Measurements from ENCODE around the gene OBP2A. TPM values are rescaled to one million over a fixed set of nuclear protein-coding genes. Genes with fewer than 3 reads are reported as not detected.

OBP2A gene
- polyA plus RNA-seq, 3 donors: not detected

- WGBS (ENCODE audit: insufficient coverage): no CpG with 5 or more reads among the region's 2 CpGs
- H3K9me3 Mint-ChIP-seq: peaks cover 0 to 22% (median 11%) of the 10 kb centered on the region in 7 donors
- no peak for TF ChIP-seq CTCF (IDR thresholded peaks at IDR 0.05)
- H3K27me3 ChIP-seq (ENCODE audit: control insufficient read depth in 2 of 2, insufficient read depth in 2 of 2, low read length in 2 of 2): no peaks in the 10 kb centered on the region
- no peak for DNase-seq
- H3K4me1 Mint-ChIP-seq: peaks cover 7% of the 10 kb centered on the region
- H3K4me3 Mint-ChIP-seq: no peak overlapping the region
- no peaks in the 10 kb centered on the region for H3K79me2 ChIP-seq (ENCODE audit: insufficient read depth, low read length)
- peaks cover 0 to 6% of the 10 kb centered on the region in 2 donors for H3K9me3 ChIP-seq (replicated peaks in 1 of 2; ENCODE audit: control insufficient read depth in 1 of 2, insufficient read depth in 1 of 2, low read length in 2 of 2)
- H2AFZ ChIP-seq (ENCODE audit: insufficient read depth, low read depth, low read length, poor library complexity, severe bottlenecking): no peak overlapping the region
- H3K27ac Mint-ChIP-seq: no peak overlapping the region
- H3K36me3 Mint-ChIP-seq: peaks cover 6 to 9% of the 10 kb centered on the region in 2 donors
- H3K9ac ChIP-seq (ENCODE audit: insufficient read depth, low read length, poor library complexity, severe bottlenecking): no peak overlapping the region
- H3K4me2 ChIP-seq (replicated peaks; ENCODE audit: extremely low read depth, low read length, poor library complexity, severe bottlenecking): no peak overlapping the region
- peaks cover 8% of the 10 kb centered on the region for H4K20me1 ChIP-seq (ENCODE audit: insufficient read depth, low read length)
- peaks cover 0 to 5% of the 10 kb centered on the region in 2 donors for H3K36me3 ChIP-seq (replicated peaks in 1 of 2; ENCODE audit: control insufficient read depth in 1 of 2, insufficient read depth in 2 of 2, low read length in 2 of 2)
- H3K27ac ChIP-seq (ENCODE audit: low read depth in 1 of 2, low read length in 2 of 2): no peak overlapping the region
- H3K4me3 ChIP-seq (replicated peaks in 1 of 3; ENCODE audit: low read depth in 2 of 3, low read length in 3 of 3): no peak overlapping the region
- peaks cover 2 to 13% (median 3%) of the 10 kb centered on the region in 3 donors for H3K27me3 Mint-ChIP-seq (ENCODE audit: low read depth in 3 of 3)
- no peaks in the 10 kb centered on the region for H3K4me1 ChIP-seq (ENCODE audit: control insufficient read depth in 1 of 2, insufficient read depth in 2 of 2, low read length in 2 of 2)
- intact Hi-C loops (cut with micrococcal nuclease): no loop called here
Observed at GRCh38 chr9:135509458-135509857, 36.5 kb upstream of the OBP2A start.

GRCh38 chr9:135512241-135512603 lies 33.7 kb upstream of the OBP2A start:
- Histone ChIP-seq H3K79me2 (ENCODE audit: insufficient read depth, low read length) (no peaks in the 10 kb centered on the region), H3K9ac (ENCODE audit: insufficient read depth, low read length, poor library complexity, severe bottlenecking) (no peak overlapping the region), H3K36me3 (replicated peaks in 1 of 2; ENCODE audit: control insufficient read depth in 1 of 2, insufficient read depth in 2 of 2, low read length in 2 of 2) (no peaks in the 10 kb centered on the region), H3K4me2 (replicated peaks; ENCODE audit: extremely low read depth, low read length, poor library complexity, severe bottlenecking) (no peak overlapping the region), H3K4me1 (ENCODE audit: control insufficient read depth in 1 of 2, insufficient read depth in 2 of 2, low read length in 2 of 2) (no peaks in the 10 kb centered on the region), H3K27me3 (ENCODE audit: control insufficient read depth in 2 of 2, insufficient read depth in 2 of 2, low read length in 2 of 2) (no peaks in the 10 kb centered on the region), H3K27ac (ENCODE audit: low read depth in 1 of 2, low read length in 2 of 2) (no peak overlapping the region), H3K4me3 (replicated peaks in 1 of 3; ENCODE audit: low read depth in 2 of 3, low read length in 3 of 3) (no peak overlapping the region), H4K20me1 (ENCODE audit: insufficient read depth, low read length) (no peaks in the 10 kb centered on the region), H2AFZ (ENCODE audit: insufficient read depth, low read depth, low read length, poor library complexity, severe bottlenecking) (no peak overlapping the region), H3K9me3 (replicated peaks in 1 of 2; ENCODE audit: control insufficient read depth in 1 of 2, insufficient read depth in 1 of 2, low read length in 2 of 2) (peaks cover 0 to 6% of the 10 kb centered on the region in 2 donors)
- intact Hi-C loops (cut with micrococcal nuclease): no loop called here
- no peak for TF ChIP-seq CTCF (IDR thresholded peaks at IDR 0.05)
- H3K36me3 Mint-ChIP-seq: no peaks in the 10 kb centered on the region
- peaks cover 5% of the 10 kb centered on the region for H3K4me1 Mint-ChIP-seq
- peaks cover 0 to 22% (median 11%) of the 10 kb centered on the region in 7 donors for H3K9me3 Mint-ChIP-seq
- no peak overlapping the region for H3K27ac Mint-ChIP-seq
- H3K4me3 Mint-ChIP-seq: no peak overlapping the region
- no peak for DNase-seq
- 86% methylated on average over 6 of the region's 10 CpGs for WGBS (ENCODE audit: insufficient coverage)
- H3K27me3 Mint-ChIP-seq (ENCODE audit: low read depth in 3 of 3): peaks cover 5 to 13% (median 7%) of the 10 kb centered on the region in 3 donors
